Astrocyte (in vitro differentiated cells and primary cell): Measurements from ENCODE around the gene SYTL3. TPM values are rescaled to one million over a fixed set of nuclear protein-coding genes. Genes with fewer than 3 reads are reported as not detected.
"Not testable (repeated sequence)": the region's sequence is repeated elsewhere in the genome, so short reads cannot be mapped to it uniquely, and the experiment has no call there.

ENCODE experiments used
- DNase-seq: peaks from one replicate; pipeline ENCODE4 v3.0.0-alpha.2; 2010; ENCODE audit warnings: low read depth
- FAIRE-seq: peaks from 2 replicates; lab custom pipeline; 2011; peaks lifted over from hg19 to GRCh38; lab: Jason Lieb, UNC
- H2AFZ ChIP-seq: 2 replicates; pipeline ENCODE4 v1.6.0; 2012; ENCODE audit warnings: low read depth, low read length, inconsistent platforms
- H3K27ac ChIP-seq: 2 replicates; pipeline ENCODE4 v1.5.1; 2011; ENCODE audit warnings: low read depth, low read length, inconsistent platforms
- H3K27me3 ChIP-seq: 2 replicates; pipeline ENCODE4 v1.6.0; 2011; ENCODE audit warnings: low read length, inconsistent platforms; ENCODE audit not compliant: insufficient read depth
- H3K36me3 ChIP-seq: 2 replicates; pipeline ENCODE4 v1.5.1; 2011; ENCODE audit warnings: low read length, inconsistent platforms; ENCODE audit not compliant: insufficient read depth
- H3K4me1 ChIP-seq: 2 replicates; pipeline ENCODE4 v1.5.1; 2011; ENCODE audit warnings: low read length, inconsistent platforms; ENCODE audit not compliant: insufficient read depth
- H3K4me2 ChIP-seq: 2 replicates; pipeline ENCODE4 v1.6.0; 2012; ENCODE audit warnings: low read length, inconsistent platforms
- H3K4me3 ChIP-seq: 2 replicates; pipeline ENCODE4 v1.5.1; 2011; ENCODE audit warnings: low read depth, mild to moderate bottlenecking, low read length, inconsistent platforms; ENCODE audit not compliant: insufficient read depth
- H3K79me2 ChIP-seq: 2 replicates; pipeline ENCODE4 v1.6.0; 2012; ENCODE audit warnings: mild to moderate bottlenecking, low read length, inconsistent platforms; ENCODE audit not compliant: insufficient read depth
- H3K9ac ChIP-seq: 2 replicates; pipeline ENCODE4 v1.6.0; 2012; ENCODE audit warnings: mild to moderate bottlenecking, low read length, inconsistent platforms
- H3K9me3 ChIP-seq: 2 replicates; pipeline ENCODE4 v1.5.1; 2012; ENCODE audit warnings: low read depth, mild to moderate bottlenecking, low read length, inconsistent platforms; ENCODE audit not compliant: insufficient read depth
- H4K20me1 ChIP-seq: 2 replicates; pipeline ENCODE4 v1.6.0; 2012; ENCODE audit warnings: low read length, inconsistent platforms; ENCODE audit not compliant: insufficient read depth
- H3K27ac Mint-ChIP-seq: one replicate; pipeline ENCODE4 v1.8.0; 2021; ENCODE audit warnings: mild to moderate bottlenecking, mixed read lengths; ENCODE audit not compliant: unreplicated experiment
- H3K27me3 Mint-ChIP-seq: one replicate; pipeline ENCODE4 v1.8.0; 2021; ENCODE audit warnings: low read depth, mixed read lengths; ENCODE audit not compliant: unreplicated experiment
- H3K36me3 Mint-ChIP-seq: one replicate; pipeline ENCODE4 v1.8.0; 2021; ENCODE audit warnings: low read depth, mixed read lengths; ENCODE audit not compliant: unreplicated experiment
- H3K4me1 Mint-ChIP-seq: one replicate; pipeline ENCODE4 v1.8.0; 2021; ENCODE audit warnings: low read depth, mixed read lengths; ENCODE audit not compliant: unreplicated experiment
- H3K4me3 Mint-ChIP-seq: one replicate; pipeline ENCODE4 v1.8.0; 2021; ENCODE audit warnings: mild to moderate bottlenecking, moderate library complexity, mixed read lengths; ENCODE audit not compliant: unreplicated experiment
- H3K9me3 Mint-ChIP-seq: one replicate; pipeline ENCODE4 v1.8.0; 2021; ENCODE audit warnings: mild to moderate bottlenecking, mixed read lengths; ENCODE audit not compliant: unreplicated experiment
- EZH2 ChIP-seq: IDR thresholded peaks from 2 replicates; pipeline ENCODE4 v1.6.1; 2012; ENCODE audit warnings: mild to moderate bottlenecking, low read length, inconsistent platforms; ENCODE audit not compliant: insufficient read depth
- total RNA-seq: library from RNA; stranded (reverse); gene quantifications from 2 replicates; pipeline ENCODE4 v1.2.1, GENCODE V29; 2021
- TF ChIP-seq, protein P1 (sequence below): IDR thresholded peaks from 2 replicates; pipeline ENCODE4 v1.5.1; 2011; ENCODE audit warnings: low read depth, mild to moderate bottlenecking, inconsistent platforms, low read length, moderate library complexity; ENCODE audit not compliant: insufficient read depth

SYTL3 gene
- total RNA-seq, 1 donor from 2014 or later, result 1.2 TPM

DNA sequence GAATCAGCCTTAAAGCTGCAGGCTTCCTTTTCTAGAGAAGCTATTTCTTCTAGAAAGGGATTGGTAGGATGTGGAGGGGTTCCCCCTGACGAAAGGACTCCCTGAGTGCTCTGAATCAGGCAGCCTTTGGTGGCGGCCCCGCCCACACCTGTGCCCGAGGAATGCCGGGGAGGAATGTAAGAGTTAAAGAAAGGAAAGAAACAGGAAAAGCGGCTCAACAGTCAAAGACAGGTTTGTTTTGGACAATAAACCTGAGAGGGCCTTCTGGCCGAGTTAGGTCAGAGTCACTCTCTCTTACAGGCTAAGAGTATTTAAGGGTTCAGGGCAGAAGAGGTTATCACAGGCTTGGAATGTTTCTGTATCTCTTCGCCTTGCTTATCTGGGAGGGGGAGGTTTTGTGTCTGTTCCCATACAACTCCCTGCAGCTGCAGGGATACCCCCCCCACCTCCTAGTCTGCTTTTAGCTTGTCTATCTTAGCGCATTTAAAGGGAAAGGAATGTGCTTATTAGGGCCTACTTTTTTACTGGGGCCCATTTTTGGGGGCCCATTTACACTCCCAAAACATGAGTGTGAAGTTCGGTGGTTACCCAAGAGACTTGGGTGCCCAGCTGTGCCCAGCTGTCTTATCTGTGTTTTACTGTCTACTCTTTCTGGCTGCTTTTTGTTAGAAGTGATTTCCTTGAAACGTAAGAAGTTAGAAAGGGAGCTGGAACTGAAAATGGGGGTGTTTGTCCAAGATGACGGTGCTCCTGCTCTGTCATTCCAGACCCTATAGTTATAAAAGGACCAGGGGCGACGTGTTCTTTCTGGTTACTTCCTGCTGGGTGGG is 38.1 kb upstream of the SYTL3 start:
- Histone ChIP-seq H3K36me3 (peaks cover 28% of the 10 kb centered on the region), H3K4me1 (no peaks in the 10 kb centered on the region), H3K27ac (no peak overlapping the region), H3K4me3 (no peak overlapping the region), H4K20me1 (peaks cover 7% of the 10 kb centered on the region), H3K27me3 (no peaks in the 10 kb centered on the region), H3K9ac (no peak overlapping the region), H3K4me2 (no peak overlapping the region), H2AFZ (no peak overlapping the region), H3K79me2 (peaks cover 3% of the 10 kb centered on the region), H3K9me3 (peaks cover 4% of the 10 kb centered on the region)
- H3K27me3 Mint-ChIP-seq, result no peaks in the 10 kb centered on the region
- H3K36me3 Mint-ChIP-seq, result peaks cover 36% of the 10 kb centered on the region
- peaks cover 20% of the 10 kb centered on the region for H3K4me1 Mint-ChIP-seq
- no peak for FAIRE-seq
- H3K27ac Mint-ChIP-seq, result peak overlapping the region; percentile 13
- TF ChIP-seq EZH2, result no peak
- TF ChIP-seq, protein P1, sequence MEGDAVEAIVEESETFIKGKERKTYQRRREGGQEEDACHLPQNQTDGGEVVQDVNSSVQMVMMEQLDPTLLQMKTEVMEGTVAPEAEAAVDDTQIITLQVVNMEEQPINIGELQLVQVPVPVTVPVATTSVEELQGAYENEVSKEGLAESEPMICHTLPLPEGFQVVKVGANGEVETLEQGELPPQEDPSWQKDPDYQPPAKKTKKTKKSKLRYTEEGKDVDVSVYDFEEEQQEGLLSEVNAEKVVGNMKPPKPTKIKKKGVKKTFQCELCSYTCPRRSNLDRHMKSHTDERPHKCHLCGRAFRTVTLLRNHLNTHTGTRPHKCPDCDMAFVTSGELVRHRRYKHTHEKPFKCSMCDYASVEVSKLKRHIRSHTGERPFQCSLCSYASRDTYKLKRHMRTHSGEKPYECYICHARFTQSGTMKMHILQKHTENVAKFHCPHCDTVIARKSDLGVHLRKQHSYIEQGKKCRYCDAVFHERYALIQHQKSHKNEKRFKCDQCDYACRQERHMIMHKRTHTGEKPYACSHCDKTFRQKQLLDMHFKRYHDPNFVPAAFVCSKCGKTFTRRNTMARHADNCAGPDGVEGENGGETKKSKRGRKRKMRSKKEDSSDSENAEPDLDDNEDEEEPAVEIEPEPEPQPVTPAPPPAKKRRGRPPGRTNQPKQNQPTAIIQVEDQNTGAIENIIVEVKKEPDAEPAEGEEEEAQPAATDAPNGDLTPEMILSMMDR, result no peak
- DNase-seq, result no peak
- H3K9me3 Mint-ChIP-seq, result no peaks in the 10 kb centered on the region
- no peak overlapping the region for H3K4me3 Mint-ChIP-seq

GRCh38 chr6:158614606-158615005 is 35.2 kb upstream of the SYTL3 start:
- peaks cover 22% of the 10 kb centered on the region for H3K4me1 Mint-ChIP-seq
- not testable (repeated sequence) for H3K4me2 ChIP-seq, H3K4me1 ChIP-seq, H3K27ac Mint-ChIP-seq, H3K4me3 Mint-ChIP-seq, H3K4me3 ChIP-seq, H2AFZ ChIP-seq, H3K27me3 ChIP-seq, H3K9ac ChIP-seq, H3K79me2 ChIP-seq, H3K9me3 ChIP-seq, H3K27me3 Mint-ChIP-seq, H3K27ac ChIP-seq, DNase-seq, H4K20me1 ChIP-seq, H3K9me3 Mint-ChIP-seq, FAIRE-seq
- peaks cover 37% of the 10 kb centered on the region for H3K36me3 Mint-ChIP-seq
- H3K36me3 ChIP-seq, result peaks cover 12% of the 10 kb centered on the region

GRCh38 chr6:158618289-158618688 is 31.6 kb upstream of the SYTL3 start:
- not testable (repeated sequence) for H3K4me2 ChIP-seq, H3K9me3 Mint-ChIP-seq, H3K4me1 ChIP-seq, H3K4me3 Mint-ChIP-seq, H2AFZ ChIP-seq, H3K79me2 ChIP-seq, DNase-seq, H3K27ac Mint-ChIP-seq, H3K9me3 ChIP-seq, FAIRE-seq, H3K27me3 Mint-ChIP-seq, H3K4me3 ChIP-seq, H3K27ac ChIP-seq, H3K27me3 ChIP-seq, H3K9ac ChIP-seq
- H4K20me1 ChIP-seq, result peaks cover 14% of the 10 kb centered on the region
- peaks cover 11% of the 10 kb centered on the region for H3K4me1 Mint-ChIP-seq
- peaks cover 13% of the 10 kb centered on the region for H3K36me3 ChIP-seq
- peaks cover 38% of the 10 kb centered on the region for H3K36me3 Mint-ChIP-seq
